ENCODE results near the gene FER.

GRCh38 chr5:108830705-108831276 lies 83.1 kb downstream of the FER start:
- no peak for TF ChIP-seq POLR2AphosphoS5 (IDR thresholded peaks at IDR 0.05; ENCODE audit: low read depth, low read length)
- no peak for TF ChIP-seq CTCF (IDR thresholded peaks at IDR 0.05)

All from Panc1 (cell line).